GM19372 (cell line): ENCODE data around the gene PCDHA6.
"Not testable (repeated sequence)": the region's sequence is repeated elsewhere in the genome, so short reads cannot be mapped to it uniquely, and the experiment has no call there.

Experiments
- ATAC-seq: cut with Tn5 transposase; IDR thresholded peaks from one replicate; pipeline ENCODE4 v1.9.1; 2021; ENCODE audit warnings: mild to moderate bottlenecking, low read depth, moderate library complexity; ENCODE audit not compliant: unreplicated experiment

Gene PCDHA6, protein sequence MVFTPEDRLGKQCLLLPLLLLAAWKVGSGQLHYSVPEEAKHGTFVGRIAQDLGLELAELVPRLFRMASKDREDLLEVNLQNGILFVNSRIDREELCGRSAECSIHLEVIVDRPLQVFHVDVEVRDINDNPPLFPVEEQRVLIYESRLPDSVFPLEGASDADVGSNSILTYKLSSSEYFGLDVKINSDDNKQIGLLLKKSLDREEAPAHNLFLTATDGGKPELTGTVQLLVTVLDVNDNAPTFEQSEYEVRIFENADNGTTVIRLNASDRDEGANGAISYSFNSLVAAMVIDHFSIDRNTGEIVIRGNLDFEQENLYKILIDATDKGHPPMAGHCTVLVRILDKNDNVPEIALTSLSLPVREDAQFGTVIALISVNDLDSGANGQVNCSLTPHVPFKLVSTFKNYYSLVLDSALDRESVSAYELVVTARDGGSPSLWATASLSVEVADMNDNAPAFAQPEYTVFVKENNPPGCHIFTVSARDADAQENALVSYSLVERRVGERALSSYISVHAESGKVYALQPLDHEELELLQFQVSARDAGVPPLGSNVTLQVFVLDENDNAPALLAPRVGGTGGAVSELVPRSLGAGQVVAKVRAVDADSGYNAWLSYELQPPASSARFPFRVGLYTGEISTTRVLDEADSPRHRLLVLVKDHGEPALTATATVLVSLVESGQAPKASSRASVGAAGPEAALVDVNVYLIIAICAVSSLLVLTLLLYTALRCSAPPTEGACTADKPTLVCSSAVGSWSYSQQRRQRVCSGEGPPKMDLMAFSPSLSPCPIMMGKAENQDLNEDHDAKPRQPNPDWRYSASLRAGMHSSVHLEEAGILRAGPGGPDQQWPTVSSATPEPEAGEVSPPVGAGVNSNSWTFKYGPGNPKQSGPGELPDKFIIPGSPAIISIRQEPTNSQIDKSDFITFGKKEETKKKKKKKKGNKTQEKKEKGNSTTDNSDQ

GRCh38 chr5:140827704-140828361 is at the start of gene PCDHA6:
TSS of gene PCDHA6 (plus strand) at chr5:140827960. CDS start at chr5:140828092, 132 bp downstream.
- no peak for ATAC-seq

GRCh38 chr5:140780512-140780911 is 47.2 kb upstream of the PCDHA6 start:
- no peak for ATAC-seq

- no peak for ATAC-seq
These were observed 41.7 kb upstream of the PCDHA6 start, which contains the start of gene PCDHA1 for GRCh38 chr5:140785905-140786686. TSS of gene PCDHA1 (plus strand) at chr5:140786140.

DNA sequence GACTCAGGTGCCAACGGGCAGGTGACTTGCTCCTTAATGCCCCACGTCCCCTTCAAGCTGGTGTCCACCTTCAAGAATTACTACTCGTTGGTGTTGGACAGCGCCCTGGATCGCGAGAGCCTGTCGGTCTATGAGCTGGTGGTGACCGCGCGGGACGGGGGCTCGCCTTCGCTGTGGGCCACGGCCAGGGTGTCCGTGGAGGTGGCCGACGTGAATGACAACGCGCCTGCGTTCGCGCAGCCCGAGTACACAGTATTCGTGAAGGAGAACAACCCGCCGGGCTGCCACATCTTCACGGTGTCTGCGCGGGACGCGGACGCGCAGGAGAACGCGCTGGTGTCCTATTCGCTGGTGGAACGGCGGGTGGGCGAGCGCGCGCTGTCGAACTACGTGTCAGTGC is 40.3 kb upstream of the PCDHA6 start:
- ATAC-seq, result not testable (repeated sequence)

- ATAC-seq, result not testable (repeated sequence)
These were observed 39.8 kb upstream of the PCDHA6 start for GRCh38 chr5:140787849-140788504.

GRCh38 chr5:140791089-140791488 is 36.7 kb upstream of the PCDHA6 start:
- ATAC-seq, result no peak

- no peak for ATAC-seq
These were observed 33.0 kb upstream of the PCDHA6 start, which contains the start of gene PCDHA2 for GRCh38 chr5:140794595-140795258. TSS of gene PCDHA2 (plus strand) at chr5:140794852.

GRCh38 chr5:140795259-140795641 is 32.5 kb upstream of the PCDHA6 start:
- no peak for ATAC-seq

GRCh38 chr5:140796072-140796717 is 31.6 kb upstream of the PCDHA6 start:
- ATAC-seq, result not testable (repeated sequence)

DNA sequence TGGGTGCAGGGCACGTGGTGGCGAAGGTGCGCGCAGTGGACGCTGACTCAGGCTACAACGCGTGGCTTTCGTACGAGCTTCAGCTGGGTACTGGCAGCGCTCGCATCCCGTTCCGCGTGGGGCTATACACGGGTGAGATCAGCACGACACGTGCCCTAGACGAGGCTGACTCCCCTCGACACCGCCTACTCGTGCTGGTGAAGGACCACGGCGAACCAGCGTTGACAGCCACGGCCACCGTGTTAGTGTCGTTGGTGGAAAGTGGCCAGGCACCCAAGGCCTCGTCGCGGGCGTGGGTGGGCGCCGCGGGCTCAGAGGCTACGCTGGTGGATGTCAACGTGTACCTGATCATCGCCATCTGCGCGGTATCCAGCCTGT is 31.1 kb upstream of the PCDHA6 start:
- no peak for ATAC-seq

DNA sequence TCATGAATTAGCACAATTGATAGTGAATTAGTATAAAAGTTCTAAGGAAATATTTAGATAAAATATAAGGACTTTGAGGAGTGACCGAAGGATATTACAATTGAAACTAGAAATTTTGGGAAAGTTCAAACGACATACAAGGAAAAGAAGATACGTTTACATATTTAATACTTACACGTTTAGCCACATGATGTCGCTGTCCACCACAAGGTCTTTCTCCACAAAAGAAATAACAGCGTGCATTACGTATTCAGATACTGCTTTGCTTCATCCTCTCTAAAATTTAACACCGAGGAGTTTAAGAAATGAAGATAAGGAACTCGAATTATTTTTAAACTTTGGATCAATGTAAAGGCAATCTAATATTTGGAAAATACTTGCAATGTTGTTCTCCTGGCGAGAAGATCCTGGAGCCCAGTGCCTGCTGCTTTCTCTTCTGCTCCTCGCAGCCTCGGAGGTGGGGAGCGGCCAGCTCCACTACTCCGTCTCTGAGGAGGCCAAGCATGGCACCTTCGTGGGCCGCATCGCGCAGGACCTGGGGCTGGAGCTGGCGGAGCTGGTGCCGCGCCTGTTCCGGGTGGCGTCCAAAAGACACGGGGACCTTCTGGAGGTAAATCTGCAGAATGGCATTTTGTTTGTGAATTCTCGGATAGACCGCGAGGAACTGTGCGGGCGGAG is 26.8 kb upstream of the PCDHA6 start, which contains the start of gene PCDHA3:
Gene PCDHA3, plus strand, starts transcription at position 242 of the 678 bp plus-strand sequence.
- ATAC-seq, result no peak

DNA sequence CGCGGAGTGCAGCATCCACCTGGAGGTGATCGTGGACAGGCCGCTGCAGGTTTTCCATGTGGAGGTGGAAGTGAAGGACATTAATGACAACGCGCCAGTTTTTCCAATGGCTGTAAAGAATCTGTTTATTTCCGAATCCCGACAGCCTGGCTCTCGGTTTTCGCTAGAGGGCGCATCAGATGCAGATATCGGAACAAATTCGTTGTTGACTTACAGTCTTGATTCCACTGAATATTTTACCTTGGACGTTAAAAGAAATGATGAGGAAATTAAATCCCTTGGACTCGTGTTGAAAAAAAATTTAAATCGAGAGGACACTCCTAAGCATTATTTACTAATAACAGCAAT is 26.3 kb upstream of the PCDHA6 start:
- no peak for ATAC-seq

- ATAC-seq, result not testable (repeated sequence)
These were observed 25.4 kb upstream of the PCDHA6 start for GRCh38 chr5:140802381-140802780.

DNA sequence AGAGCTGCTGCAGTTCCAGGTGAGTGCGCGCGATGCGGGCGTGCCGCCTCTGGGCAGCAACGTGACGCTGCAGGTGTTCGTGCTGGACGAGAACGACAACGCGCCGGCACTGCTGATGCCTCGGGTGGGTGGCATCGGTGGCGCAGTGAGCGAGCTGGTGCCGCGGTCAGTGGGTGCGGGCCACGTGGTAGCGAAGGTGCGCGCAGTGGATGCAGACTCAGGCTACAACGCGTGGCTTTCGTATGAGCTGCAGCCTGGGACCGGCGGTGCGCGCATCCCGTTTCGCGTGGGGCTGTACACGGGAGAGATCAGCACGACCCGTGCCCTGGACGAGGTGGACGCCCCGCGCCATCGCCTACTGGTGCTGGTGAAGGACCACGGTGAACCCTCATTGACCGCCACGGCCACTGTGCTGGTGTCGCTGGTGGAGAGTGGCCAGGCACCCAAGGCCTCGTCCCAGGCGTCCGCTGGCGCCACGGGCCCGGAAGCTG is 24.9 kb upstream of the PCDHA6 start:
- ATAC-seq, result no peak

GRCh38 chr5:140806834-140807775 is 20.7 kb upstream of the PCDHA6 start, which contains the start of gene PCDHA4:
TSS of gene PCDHA4 (plus strand) at chr5:140807068.
- no peak for ATAC-seq

DNA sequence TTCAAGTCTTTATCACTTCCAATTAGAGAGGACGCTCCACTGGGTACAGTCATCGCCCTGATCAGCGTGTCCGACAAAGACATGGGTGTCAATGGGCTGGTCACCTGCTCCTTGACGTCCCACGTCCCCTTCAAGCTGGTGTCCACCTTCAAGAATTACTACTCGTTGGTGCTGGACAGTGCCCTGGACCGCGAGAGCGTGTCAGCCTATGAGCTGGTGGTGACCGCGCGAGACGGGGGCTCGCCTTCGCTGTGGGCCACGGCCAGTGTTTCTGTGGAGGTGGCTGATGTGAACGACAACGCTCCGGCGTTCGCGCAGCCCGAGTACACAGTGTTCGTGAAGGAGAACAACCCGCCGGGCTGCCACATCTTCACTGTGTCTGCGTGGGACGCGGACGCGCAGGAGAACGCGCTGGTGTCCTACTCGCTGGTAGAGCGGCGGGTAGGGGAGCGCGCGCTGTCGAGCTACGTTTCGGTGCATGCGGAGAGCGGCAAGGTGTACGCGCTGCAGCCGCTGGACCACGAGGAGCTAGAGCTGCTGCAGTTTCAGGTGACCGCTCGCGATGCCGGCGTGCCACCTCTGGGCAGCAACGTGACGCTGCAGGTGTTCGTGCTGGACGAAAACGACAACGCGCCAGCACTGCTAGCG is 19.4 kb upstream of the PCDHA6 start:
- ATAC-seq, result not testable (repeated sequence)
